ENCODE measurements around the gene ELFN1. TPM values are rescaled to one million over a fixed set of nuclear protein-coding genes. Genes with fewer than 3 reads are reported as not detected.

ELFN1 gene
- total and polyA plus RNA-seq, 10 of the 15 experiments (the other 5 are each of a cell fraction or from before 2014, with no cell fraction given): 0.04 TPM; not detected in 9

- no peak overlapping the region for H3K4me2 ChIP-seq (ENCODE audit: control insufficient read depth, insufficient read depth)
- BruUV-seq (replicated peaks): no TSS peak
- no peak overlapping the region for H2AFZ ChIP-seq (ENCODE audit: control insufficient read depth, low read depth, low read length)
- H3K36me3 ChIP-seq (ENCODE audit: control insufficient read depth in 2 of 2, insufficient read depth in 2 of 2, low read length in 1 of 2): no peaks in the 10 kb centered on the region
- RAD21 ChIA-PET (ENCODE audit: unreplicated experiment): no interaction called here
- no peak for TF ChIP-seq ZBTB11 (CRISPR knock-in tag; IDR thresholded peaks at IDR 0.05)
- no peak for TF ChIP-seq BMI1 (IDR thresholded peaks at IDR 0.05; ENCODE audit: borderline replicate concordance)
- no peak for TF ChIP-seq SRF (IDR thresholded peaks at IDR 0.05; ENCODE audit: low read depth in 2 of 2, low read length in 2 of 2)
- peak; percentile 14; the same call in 1 of the 3 replicates for TF ChIP-seq POU2F2 (IDR thresholded peaks at IDR 0.05; ENCODE audit: borderline replicate concordance, low read depth, low read length)
- no peak overlapping the region for H3K4me3 ChIP-seq
- no peaks in the 10 kb centered on the region for H3K79me2 ChIP-seq (ENCODE audit: control insufficient read depth, insufficient read depth, low read length)
- H3K27me3 ChIP-seq (replicated peaks in 1 of 2; ENCODE audit: control insufficient read depth in 2 of 2, insufficient read depth in 2 of 2, low read length in 1 of 2): no peaks in the 10 kb centered on the region
- intact Hi-C loops (cut with micrococcal nuclease; ENCODE audit: unreplicated experiment): no loop called here
- WGBS (ENCODE audit: insufficient coverage, insufficient replicate concordance, low lambda C conversion rate, missing lambda C conversion rate): under 1% methylated on average over 9 of the region's 9 CpGs
- POLR2A ChIA-PET: no interaction called here
- H4K20me1 ChIP-seq (ENCODE audit: control insufficient read depth, insufficient read depth): no peaks in the 10 kb centered on the region
- no peaks in the 10 kb centered on the region; the same call in none of the 3 replicates for H3K9me3 ChIP-seq (replicated peaks; ENCODE audit: control insufficient read depth, insufficient read depth, low read length)
- CTCF ChIA-PET: no interaction called here
- no peak overlapping the region for H3K9ac ChIP-seq (ENCODE audit: control insufficient read depth, insufficient read depth, low read length)
- FAIRE-seq (no peak), DNase-seq (ENCODE audit: low read depth, low spot score) (no peak), ATAC-seq (no peak)
- in situ Hi-C loops (cut with MboI): no loop called here
- H3K27ac ChIP-seq (ENCODE audit: control insufficient read depth, insufficient read depth): no peak overlapping the region
- SMC1A ChIA-PET (ENCODE audit: uncharacterized antibody, unreplicated experiment): interaction anchor here (0.7 kb wide), 1 partner anchor 22 kb away, joined by 3 read pairs; no protein-coding TSS in a partner anchor
- no peaks in the 10 kb centered on the region for H3K4me1 ChIP-seq (ENCODE audit: control insufficient read depth, insufficient read depth, low read length)
Measured at GRCh38 chr7:1681581-1681980, 11.5 kb downstream of the ELFN1 start.

Data from GM12878 (cell line).